ENCODE data around the gene TJP1.
A peak's percentile ranks its signal among the peaks of the same experiment; 100 is the strongest.

DNA sequence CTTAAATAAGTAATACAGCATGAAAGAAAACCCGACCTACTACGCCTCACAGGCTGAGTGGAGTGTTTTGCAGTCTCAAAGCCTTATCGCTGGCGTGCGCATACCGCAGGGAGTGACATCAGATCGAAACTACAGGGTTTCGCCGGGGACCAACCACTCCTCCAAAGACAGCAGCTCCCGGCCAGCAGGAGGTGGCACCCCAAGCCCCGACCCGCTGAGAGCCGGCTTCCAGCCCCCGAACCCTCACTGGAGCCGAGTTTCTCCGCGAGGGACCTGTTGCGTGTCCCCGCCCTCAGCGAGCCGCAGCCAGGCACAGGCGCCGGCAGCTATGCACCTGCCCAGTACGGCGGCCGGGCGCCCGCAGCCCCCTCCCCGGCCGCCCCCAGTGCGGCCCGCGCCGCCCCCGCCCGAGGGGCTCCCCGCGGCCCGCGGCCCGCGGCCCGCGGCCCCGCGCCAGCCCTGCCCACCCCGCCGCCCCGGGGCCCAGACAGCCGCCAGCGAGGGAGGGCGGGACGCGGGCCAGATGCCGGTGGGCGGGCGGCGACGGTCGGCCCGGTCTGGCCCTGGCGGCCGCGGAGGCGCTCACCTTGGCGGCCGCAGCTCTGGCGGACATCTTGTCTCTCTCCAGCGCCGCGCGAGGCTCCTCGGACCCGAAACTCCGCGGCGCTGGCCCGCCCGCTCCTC is 710 bp downstream of the TJP1 start:
- TF ChIP-seq, protein P1, sequence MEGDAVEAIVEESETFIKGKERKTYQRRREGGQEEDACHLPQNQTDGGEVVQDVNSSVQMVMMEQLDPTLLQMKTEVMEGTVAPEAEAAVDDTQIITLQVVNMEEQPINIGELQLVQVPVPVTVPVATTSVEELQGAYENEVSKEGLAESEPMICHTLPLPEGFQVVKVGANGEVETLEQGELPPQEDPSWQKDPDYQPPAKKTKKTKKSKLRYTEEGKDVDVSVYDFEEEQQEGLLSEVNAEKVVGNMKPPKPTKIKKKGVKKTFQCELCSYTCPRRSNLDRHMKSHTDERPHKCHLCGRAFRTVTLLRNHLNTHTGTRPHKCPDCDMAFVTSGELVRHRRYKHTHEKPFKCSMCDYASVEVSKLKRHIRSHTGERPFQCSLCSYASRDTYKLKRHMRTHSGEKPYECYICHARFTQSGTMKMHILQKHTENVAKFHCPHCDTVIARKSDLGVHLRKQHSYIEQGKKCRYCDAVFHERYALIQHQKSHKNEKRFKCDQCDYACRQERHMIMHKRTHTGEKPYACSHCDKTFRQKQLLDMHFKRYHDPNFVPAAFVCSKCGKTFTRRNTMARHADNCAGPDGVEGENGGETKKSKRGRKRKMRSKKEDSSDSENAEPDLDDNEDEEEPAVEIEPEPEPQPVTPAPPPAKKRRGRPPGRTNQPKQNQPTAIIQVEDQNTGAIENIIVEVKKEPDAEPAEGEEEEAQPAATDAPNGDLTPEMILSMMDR (IDR thresholded peaks at IDR 0.05), result peak in 3 of 4 experiments; percentile 20 to 36 (median 33)
- TF ChIP-seq EP300 (IDR thresholded peaks at IDR 0.05), result no peak
- no peak for TF ChIP-seq POLR2A (IDR thresholded peaks at IDR 0.05)
- TF ChIP-seq POLR2AphosphoS5 (IDR thresholded peaks at IDR 0.05), result peak; percentile 74

Measured in gastroesophageal sphincter (tissue), 3 donors.